A549 (cell line): Measurements from ENCODE around the gene STK4. TPM values are rescaled to one million over a fixed set of nuclear protein-coding genes. Genes with fewer than 3 reads are reported as not detected.

ENCODE experiments used
- ATAC-seq, 2 experiments: fragments of 200-7000 bp in 1 of 2; fragments of >200 bp in 1 of 2; cut with Nextera tagmentation in 1 of 2; cut with Tn5 transposase in 1 of 2; 3 replicates each; pipeline versions ENCODE4 v1.8.0 to v1.9.1; 2018 to 2020; ENCODE audit warnings: mild to moderate bottlenecking in 1 of 2, moderate library complexity in 1 of 2
- CTCF ChIA-PET: fragments of 300-600 bp; sonication (Branson Sonifier 250); formaldehyde crosslinking; extraction: SDS; loops from one replicate; lab custom pipeline; 2021; ENCODE audit warnings: antibody characterized with exemption, inconsistent platforms; lab: Yijun Ruan, JAX
- POLR2A ChIA-PET: fragments of 350-600 bp; formaldehyde crosslinking; extraction: SDS; loops from one replicate; lab custom pipeline; 2021; ENCODE audit warnings: antibody characterized with exemption, inconsistent platforms; lab: Yijun Ruan, JAX
- DNase-seq, 2 experiments: peaks; one replicate each; pipeline versions ENCODE4 v3.0.0 to v3.0.0-alpha.2; 2011 to 2016; ENCODE audit warnings: low read depth in 1 of 2, low spot score in 1 of 2
- FAIRE-seq: peaks from 2 replicates; lab custom pipeline; 2011; peaks lifted over from hg19 to GRCh38; lab: Jason Lieb, UNC
- H3K27ac ChIP-seq, 2 experiments: fragments of >200 bp; sonication (Bioruptor Twin); formaldehyde crosslinking; 3 replicates each; pipeline ENCODE4 v1.5.1; 2016 to 2017
- H3K4me1 ChIP-seq: fragments of >200 bp; sonication (Bioruptor Twin); formaldehyde crosslinking; 3 replicates; pipeline ENCODE4 v1.6.1; 2016
- H3K4me2 ChIP-seq: fragments of >200 bp; sonication (Bioruptor Twin); formaldehyde crosslinking; 3 replicates; pipeline ENCODE4 v1.6.1; 2016
- H3K4me3 ChIP-seq: fragments of >200 bp; sonication (Bioruptor Twin); formaldehyde crosslinking; 3 replicates; pipeline ENCODE4 v1.5.1; 2016
- H3K9me3 ChIP-seq: fragments of >200 bp; sonication (Bioruptor Twin); formaldehyde crosslinking; 3 replicates; pipeline ENCODE4 v1.6.1; 2016
- CBX2 ChIP-seq: fragments of 200-600 bp; sonication (generic); IDR thresholded peaks from 2 replicates; pipeline ENCODE4 v1.6.1; 2016; ENCODE audit warnings: low read depth, mild to moderate bottlenecking, borderline replicate concordance
- CBX8 ChIP-seq: fragments of 200-600 bp; sonication (generic); IDR thresholded peaks from 2 replicates; pipeline ENCODE4 v1.6.1; 2016
- CTCF ChIP-seq: fragments of >200 bp; sonication (Bioruptor Twin); formaldehyde crosslinking; IDR thresholded peaks from 3 replicates; pipeline ENCODE4 v1.5.1; 2016
- EHMT2 ChIP-seq: fragments of 200-600 bp; sonication (generic); IDR thresholded peaks from 2 replicates; pipeline ENCODE4 v1.6.1; 2016; ENCODE audit warnings: antibody characterized with exemption, low read depth, mild to moderate bottlenecking, moderate library complexity
- FOXS1 ChIP-seq: fragments of 250-450 bp; sonication (Bioruptor Pico); IDR thresholded peaks from 2 replicates; pipeline ENCODE4 v1.5.0; 2020; ENCODE audit warnings: mild to moderate bottlenecking, moderate library complexity
- HDAC2 ChIP-seq: fragments of 200-600 bp; sonication (generic); IDR thresholded peaks from 2 replicates; pipeline ENCODE4 v1.6.1; 2016
- JUN ChIP-seq, 2 experiments: fragments of >200 bp; sonication (Bioruptor Twin); formaldehyde crosslinking; IDR thresholded peaks; 2 replicates in 1 of 2; 3 replicates in 1 of 2; pipeline ENCODE4 v1.6.1; 2016 to 2017
- MAFK ChIP-seq: fragments of 450-650 bp; IDR thresholded peaks from 2 replicates; pipeline ENCODE4 v1.6.1; 2014; ENCODE audit not compliant: partially characterized antibody
- MAX ChIP-seq: IDR thresholded peaks from 2 replicates; pipeline ENCODE4 v1.6.1; 2012
- MAZ ChIP-seq: fragments of 150-350 bp; IDR thresholded peaks from 2 replicates; pipeline ENCODE4 v1.6.1; 2014; ENCODE audit warnings: antibody characterized with exemption, low read depth, low read length, borderline replicate concordance
- MYC ChIP-seq: IDR thresholded peaks from 2 replicates; pipeline ENCODE4 v1.6.1; 2012; ENCODE audit warnings: mild to moderate bottlenecking, inconsistent platforms, low read length, improper control_type of control experiment, borderline replicate concordance
- NR3C1 ChIP-seq: fragments of >200 bp; sonication (Bioruptor Twin); formaldehyde crosslinking; IDR thresholded peaks from 3 replicates; pipeline ENCODE4 v1.6.1; 2017
- PBX3 ChIP-seq: IDR thresholded peaks from 2 replicates; pipeline ENCODE4 v1.6.1; 2012
- RAD21 ChIP-seq, 2 experiments: fragments of >200 bp in 1 of 2; sonication (Bioruptor Twin) in 1 of 2; formaldehyde crosslinking in 1 of 2; IDR thresholded peaks in 1 of 2; conservative IDR thresholded peaks in 1 of 2; 2 replicates in 1 of 2; 3 replicates in 1 of 2; pipeline ENCODE4 v1.6.1; 2012 to 2018; ENCODE audit warnings: inconsistent platforms in 1 of 2
- REST ChIP-seq: fragments of 200-600 bp; sonication (generic); IDR thresholded peaks from 2 replicates; pipeline ENCODE4 v1.6.1; 2016; ENCODE audit warnings: antibody characterized with exemption, mild to moderate bottlenecking, moderate library complexity
- RNF2 ChIP-seq: fragments of 200-600 bp; sonication (generic); IDR thresholded peaks from 2 replicates; pipeline ENCODE4 v1.6.1; 2016; ENCODE audit warnings: low read depth, mild to moderate bottlenecking, antibody characterized with exemption, moderate library complexity, borderline replicate concordance
- SMC3 ChIP-seq: fragments of >200 bp; sonication (Bioruptor Twin); formaldehyde crosslinking; IDR thresholded peaks from 3 replicates; pipeline ENCODE4 v1.6.1; 2018; ENCODE audit warnings: inconsistent platforms
- SREBF2 ChIP-seq: fragments of 450-650 bp; IDR thresholded peaks from 2 replicates; pipeline ENCODE4 v1.6.1; 2014; ENCODE audit warnings: mild to moderate bottlenecking, moderate library complexity
- USF2 ChIP-seq: fragments of 450-650 bp; IDR thresholded peaks from 2 replicates; pipeline ENCODE4 v1.6.1; 2014; ENCODE audit warnings: antibody characterized with exemption
- ZFP36 ChIP-seq: fragments of 450-650 bp; IDR thresholded peaks from 2 replicates; pipeline ENCODE4 v1.6.1; 2014; ENCODE audit warnings: borderline replicate concordance; ENCODE audit not compliant: partially characterized antibody
- ZNF302 ChIP-seq: fragments of 250-450 bp; sonication (Bioruptor Pico); IDR thresholded peaks from 2 replicates; pipeline ENCODE4 v1.9.0; 2021; ENCODE audit warnings: inconsistent platforms, mild to moderate bottlenecking, moderate library complexity
- WGBS: methylation state at CpG from one replicate; pipeline ENCODE4 v1.1.6; 2017; ENCODE audit errors: missing lambda C conversion rate; 5-methylcytosine and 5-hydroxymethylcytosine counted together
- polyA plus RNA-seq, 4 experiments: library from polyadenylated mRNA; depleted of rRNA in 3 of 4; stranded (reverse); fragments of >200 nt; fragmentation: RNase III in 1 of 4; extraction: RNeasy Plus Mini Kit Qiagen cat#74134 plus additional on column Dnase treatment in 1 of 4; gene quantifications; 2 replicates in 3 of 4; 3 replicates in 1 of 4; pipeline ENCODE4 v1.2.3, GENCODE V29; 2011 to 2017

Gene STK4
- polyA plus RNA-seq, 2 of the 4 experiments (the other 2 are of a cell fraction): 14.5 to 34.5 TPM

GRCh38 chr20:44965651-44966029 is 672 bp upstream of the STK4 start:
- ChIA-PET POLR2A (no interaction called here), CTCF (interaction anchor here (0.7 to 4.4 kb wide), 7 partner anchors 9 to 864 kb away, joined by 3 to 25 read pairs (median 3); no protein-coding TSS in a partner anchor)
- no peak for FAIRE-seq
- peak overlapping the region; percentile 92 for H3K4me2 ChIP-seq
- no peak for DNase-seq
- no peaks in the 10 kb centered on the region for H3K9me3 ChIP-seq
- 27% methylated on average over 5 of the region's 5 CpGs for WGBS
- H3K4me3 ChIP-seq: peak overlapping the region; percentile 91
- H3K4me1 ChIP-seq: peaks cover 44% of the 10 kb centered on the region
- peak overlapping the region; percentile 78 to 92 for H3K27ac ChIP-seq
- ATAC-seq: no peak
- TF ChIP-seq CTCF (no peak), CBX2 (no peak)
- TF ChIP-seq, all 56 proteins: peak for 0

GRCh38 chr20:44967207-44967807 is 995 bp downstream of the STK4 start:
- peaks cover 27% of the 10 kb centered on the region for H3K4me1 ChIP-seq
- FAIRE-seq: no peak
- no peak for ATAC-seq
- peak overlapping the region; percentile 92 for H3K4me2 ChIP-seq
- peak overlapping the region; percentile 91 for H3K4me3 ChIP-seq
- ChIA-PET CTCF (interaction anchor here (0.8 to 4.4 kb wide), 3 partner anchors 12 to 29 kb away, joined by 3 to 25 read pairs (median 4); no protein-coding TSS in a partner anchor), POLR2A (interaction anchor here (0.7 kb wide), 1 partner anchor 14 kb away, joined by 3 read pairs; no protein-coding TSS in a partner anchor)
- WGBS: 28% methylated on average over 5 of the region's 5 CpGs
- no peaks in the 10 kb centered on the region for H3K9me3 ChIP-seq
- H3K27ac ChIP-seq: peak overlapping the region; percentile 78 to 92
- TF ChIP-seq RNF2: no peak
- TF ChIP-seq MAFK: no peak
- no peak for TF ChIP-seq ZFP36
- TF ChIP-seq EHMT2: no peak
- no peak for TF ChIP-seq SREBF2
- DNase-seq: no peak

- no peak for DNase-seq
- ATAC-seq: no peak
- Histone ChIP-seq H3K4me2 (no peak overlapping the region; the same call in 2 of the 3 replicates), H3K4me3 (no peak overlapping the region), H3K27ac (no peak overlapping the region), H3K9me3 (no peaks in the 10 kb centered on the region), H3K4me1 (peaks cover 33% of the 10 kb centered on the region)
- ChIA-PET CTCF (no interaction called here), POLR2A (no interaction called here)
- TF ChIP-seq JUN (IDR thresholded peaks at IDR 0.05) (no peak), RAD21 (conservative IDR thresholded peaks at IDR 0.05 in 1 of 2, IDR thresholded peaks at IDR 0.05 in 1 of 2) (no peak), REST (no peak), CBX8 (no peak), MAFK (no peak), PBX3 (no peak), HDAC2 (no peak), MAZ (no peak), SMC3 (no peak), MYC (no peak), NR3C1 (no peak), MAX (no peak), ZNF302 (no peak), USF2 (no peak), FOXS1 (no peak)
- WGBS: 49% methylated on average over 3 of the region's 3 CpGs
- FAIRE-seq: no peak
Observed at GRCh38 chr20:44969300-44969894, 3.1 kb downstream of the STK4 start.
